Epithelial cell of esophagus (primary cell): ENCODE measurements around the gene MAP3K3.

Experiments
- DNase-seq: peaks from one replicate; pipeline ENCODE4 v3.0.0; 2010; ENCODE audit warnings: low read depth
- H3K4me3 ChIP-seq: 2 replicates; pipeline ENCODE4 v1.5.1; 2011; ENCODE audit warnings: mild to moderate bottlenecking, low read length, control low read depth
- TF ChIP-seq, protein P1 (sequence below): IDR thresholded peaks from 2 replicates; pipeline ENCODE4 v1.5.1; 2011; ENCODE audit warnings: low read depth, mild to moderate bottlenecking, low read length, control low read depth, inconsistent platforms; ENCODE audit not compliant: insufficient read depth; ENCODE audit errors: missing control alignments

MAP3K3 gene

DNA sequence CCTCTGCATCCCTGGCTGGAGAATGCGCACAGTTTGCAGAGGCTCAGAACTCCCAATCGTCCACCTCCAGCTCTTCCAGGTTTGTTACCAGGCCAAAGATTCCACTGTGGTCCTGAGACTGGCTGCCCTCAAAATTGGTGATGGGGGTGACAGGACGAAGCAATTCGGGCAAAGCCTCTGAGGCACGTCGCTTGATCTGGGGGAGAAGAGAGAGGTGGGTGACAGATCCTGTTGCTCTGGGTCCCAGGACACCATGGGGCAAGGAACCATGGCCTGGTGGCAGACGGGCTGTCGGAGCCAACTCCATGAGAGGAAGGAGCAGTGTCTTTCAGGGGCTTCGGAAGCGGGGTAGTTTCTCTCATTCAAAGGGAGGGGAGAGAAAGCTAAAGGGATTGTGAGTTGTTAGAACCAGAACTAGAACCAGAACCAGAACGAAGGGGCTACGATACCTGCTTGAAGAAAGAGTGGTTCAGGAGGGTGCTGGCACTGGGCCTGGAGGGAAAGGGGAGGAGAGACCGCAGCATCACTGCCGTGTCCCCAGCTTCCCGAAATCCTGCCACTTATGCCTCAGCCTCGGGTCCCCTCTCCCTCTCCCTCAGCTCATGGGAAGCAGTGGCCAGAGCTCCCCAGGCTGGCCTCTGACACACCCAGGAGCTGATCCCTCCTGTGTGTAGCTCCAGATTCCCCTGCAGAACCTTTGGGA is 81.5 kb downstream of the MAP3K3 start:
- no peak overlapping the region for H3K4me3 ChIP-seq
- TF ChIP-seq, protein P1, sequence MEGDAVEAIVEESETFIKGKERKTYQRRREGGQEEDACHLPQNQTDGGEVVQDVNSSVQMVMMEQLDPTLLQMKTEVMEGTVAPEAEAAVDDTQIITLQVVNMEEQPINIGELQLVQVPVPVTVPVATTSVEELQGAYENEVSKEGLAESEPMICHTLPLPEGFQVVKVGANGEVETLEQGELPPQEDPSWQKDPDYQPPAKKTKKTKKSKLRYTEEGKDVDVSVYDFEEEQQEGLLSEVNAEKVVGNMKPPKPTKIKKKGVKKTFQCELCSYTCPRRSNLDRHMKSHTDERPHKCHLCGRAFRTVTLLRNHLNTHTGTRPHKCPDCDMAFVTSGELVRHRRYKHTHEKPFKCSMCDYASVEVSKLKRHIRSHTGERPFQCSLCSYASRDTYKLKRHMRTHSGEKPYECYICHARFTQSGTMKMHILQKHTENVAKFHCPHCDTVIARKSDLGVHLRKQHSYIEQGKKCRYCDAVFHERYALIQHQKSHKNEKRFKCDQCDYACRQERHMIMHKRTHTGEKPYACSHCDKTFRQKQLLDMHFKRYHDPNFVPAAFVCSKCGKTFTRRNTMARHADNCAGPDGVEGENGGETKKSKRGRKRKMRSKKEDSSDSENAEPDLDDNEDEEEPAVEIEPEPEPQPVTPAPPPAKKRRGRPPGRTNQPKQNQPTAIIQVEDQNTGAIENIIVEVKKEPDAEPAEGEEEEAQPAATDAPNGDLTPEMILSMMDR, result no peak
- no peak for DNase-seq

DNA sequence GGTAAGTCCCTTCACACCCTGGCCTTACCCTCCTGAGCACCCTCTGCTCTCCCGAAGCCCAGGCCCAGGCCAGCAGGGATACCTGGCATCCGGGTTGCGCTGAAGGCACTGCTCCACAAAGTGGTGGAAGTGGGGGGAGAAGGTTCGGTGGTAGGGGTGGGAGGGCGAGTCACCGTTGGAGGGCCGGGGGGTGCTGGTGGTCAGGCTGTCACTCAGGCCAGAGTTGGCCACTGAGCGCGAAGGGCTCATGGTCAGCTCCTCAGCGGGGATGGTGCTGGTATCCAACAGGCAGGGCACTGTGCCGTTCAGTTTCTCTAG is 82.0 kb downstream of the MAP3K3 start:
- DNase-seq, result no peak
- TF ChIP-seq, protein P1, result no peak
- no peak overlapping the region for H3K4me3 ChIP-seq

DNA sequence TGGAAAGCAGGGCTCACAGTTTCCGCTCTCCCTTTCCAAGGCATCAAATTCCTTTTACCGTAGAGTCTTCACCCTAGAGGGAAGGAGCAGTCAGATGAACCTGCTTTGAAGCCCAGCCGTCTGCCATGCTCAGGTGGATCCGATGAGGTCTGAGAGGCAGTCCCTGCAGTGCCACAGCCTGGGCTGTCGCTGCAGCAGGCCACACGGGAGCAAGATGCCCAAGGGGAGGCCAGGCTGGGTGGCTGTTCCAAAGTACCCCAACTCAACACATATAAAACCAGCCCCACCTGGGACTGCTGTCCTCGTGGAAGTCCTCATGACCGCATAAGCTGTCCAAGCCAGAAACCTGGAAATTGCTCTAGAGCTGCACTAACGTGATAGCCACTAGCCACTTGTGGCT is 82.6 kb downstream of the MAP3K3 start:
- H3K4me3 ChIP-seq, result no peak overlapping the region
- no peak for DNase-seq
- TF ChIP-seq, protein P1, result no peak

DNA sequence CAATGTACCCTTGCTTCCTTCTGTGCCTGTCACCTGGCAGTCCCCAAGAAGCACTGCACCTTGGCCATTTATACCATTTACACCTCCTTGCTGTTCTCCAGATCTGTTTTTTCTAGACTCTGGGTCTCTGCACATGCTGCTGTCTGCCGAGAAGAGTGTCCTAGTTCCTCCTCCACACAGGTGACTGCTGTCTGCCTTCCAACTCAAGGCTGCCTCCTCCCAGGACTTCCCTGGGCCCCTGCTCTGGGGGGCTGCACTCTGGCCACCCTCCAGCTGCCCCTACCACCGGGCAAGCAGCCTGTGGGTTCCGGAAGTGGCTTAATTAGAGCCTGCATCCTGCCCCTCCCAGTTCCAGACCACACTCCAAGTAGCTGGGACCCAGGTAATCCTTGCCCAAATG is 83.4 kb downstream of the MAP3K3 start:
- no peak overlapping the region for H3K4me3 ChIP-seq
- no peak for DNase-seq
- TF ChIP-seq, protein P1, result no peak

DNA sequence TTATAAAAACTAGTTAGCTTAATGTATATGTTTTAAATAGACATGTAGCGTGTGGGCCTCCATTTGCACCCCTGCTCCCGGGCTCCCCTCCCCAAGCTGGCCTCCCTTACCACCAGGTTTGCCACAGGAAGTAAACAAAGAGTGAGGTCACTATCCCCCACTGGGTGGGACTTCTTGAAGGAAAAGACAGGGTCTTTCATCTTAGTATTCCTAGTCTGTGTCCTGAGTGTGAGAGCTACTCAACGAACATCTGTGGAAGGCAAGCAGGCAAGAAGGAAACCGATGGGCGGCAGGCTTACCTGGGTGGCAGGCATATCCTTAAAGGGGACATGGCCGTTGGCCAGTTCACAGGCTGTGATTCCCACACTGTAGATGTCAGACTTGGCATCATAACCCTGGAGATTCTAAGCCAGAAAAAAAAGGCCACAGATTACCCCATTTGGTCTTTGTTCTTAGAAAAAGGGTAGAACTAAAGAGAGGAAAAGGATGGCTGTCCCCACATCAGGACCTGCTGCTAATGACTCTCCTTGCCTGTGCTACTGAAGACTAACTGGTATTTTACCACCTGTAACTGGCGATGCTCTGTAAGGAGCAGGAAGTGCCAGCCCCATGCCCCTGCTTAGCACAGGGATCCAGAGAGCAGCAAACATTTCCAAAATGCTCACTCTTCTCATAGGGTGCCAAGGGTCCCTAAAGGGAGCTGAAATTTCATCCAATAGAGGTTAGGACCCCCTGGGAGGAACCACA is 84.3 kb downstream of the MAP3K3 start:
- TF ChIP-seq, protein P1, result no peak
- no peak overlapping the region for H3K4me3 ChIP-seq

DNA sequence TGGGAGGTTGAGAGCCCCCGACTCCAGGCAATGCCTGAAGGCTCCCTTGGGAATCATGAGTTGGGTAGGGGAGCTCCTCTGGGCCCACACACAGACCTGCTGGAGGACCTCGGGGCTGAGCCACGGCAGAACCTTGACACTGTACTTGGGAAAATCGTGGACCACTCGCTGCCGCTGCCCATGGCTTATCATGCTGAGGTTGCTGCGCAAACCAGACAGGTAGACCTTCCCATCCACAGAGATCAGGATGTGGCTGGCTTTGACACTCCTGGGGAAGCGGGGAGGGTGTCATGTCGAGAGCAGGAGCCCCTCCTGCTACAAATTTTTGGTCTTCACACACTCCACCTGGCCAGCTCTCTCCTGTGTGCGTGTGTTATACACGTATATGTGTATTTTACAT is 84.9 kb downstream of the MAP3K3 start:
- no peak for DNase-seq
- H3K4me3 ChIP-seq, result no peak overlapping the region

More for the DNA sequence above, 84.3 kb downstream of the MAP3K3 start:
- no peak for DNase-seq

More for the DNA sequence above, 84.9 kb downstream of the MAP3K3 start:
- TF ChIP-seq, protein P1, result no peak
